IMR-90 (cell line): ENCODE results near the gene TIAM2. TPM values are rescaled to one million over a fixed set of nuclear protein-coding genes. Genes with fewer than 3 reads are reported as not detected.

Source experiments
- ATAC-seq: fragments of 200-7000 bp; cut with Tn5 transposase; 2 replicates; pipeline ENCODE4 v1.9.1; 2020; ENCODE audit warnings: low read depth, mild to moderate bottlenecking, moderate library complexity
- BruUV-seq: library from RNA; stranded (reverse); fragments of 400-500 nt; replicated peaks from 2 replicates; lab custom pipeline; 2021; lab: Mats Ljungman, UMichigan
- CTCF ChIA-PET: fragments of 300-600 bp; formaldehyde crosslinking; extraction: SDS; loops from one replicate; lab custom pipeline; 2021; ENCODE audit warnings: antibody characterized with exemption; lab: Yijun Ruan, JAX
- POLR2A ChIA-PET: fragments of 300-600 bp; sonication (Branson Sonifier 250); formaldehyde crosslinking; loops from one replicate; lab custom pipeline; 2022; ENCODE audit warnings: antibody characterized with exemption; ENCODE audit not compliant: unreplicated experiment; lab: Charles Lee
- DNase-seq: peaks from one replicate; pipeline ENCODE4 v3.0.0; 2013
- H2AFZ ChIP-seq: replicated peaks from 2 replicates; pipeline ENCODE3; 2013; ENCODE audit warnings: low read length, mild to moderate bottlenecking; ENCODE audit not compliant: poor library complexity
- H2AK5ac ChIP-seq: 2 replicates; pipeline ENCODE4 v1.6.1; 2013; ENCODE audit warnings: low read depth, low read length, inconsistent platforms
- H2AK9ac ChIP-seq: replicated peaks from 2 replicates; pipeline ENCODE3; 2013; ENCODE audit warnings: mild to moderate bottlenecking, low read depth, low read length, moderate library complexity; ENCODE audit not compliant: poor library complexity
- H2BK120ac ChIP-seq: 2 replicates; pipeline ENCODE4 v1.6.1; 2013; ENCODE audit warnings: low read depth, low read length, inconsistent platforms
- H2BK15ac ChIP-seq: 3 replicates; pipeline ENCODE4 v1.6.1; 2013; ENCODE audit warnings: low read depth, low read length, inconsistent platforms
- H2BK20ac ChIP-seq: 2 replicates; pipeline ENCODE4 v1.6.1; 2013; ENCODE audit warnings: low read depth, mild to moderate bottlenecking, inconsistent platforms, low read length, moderate library complexity
- H2BK5ac ChIP-seq: 2 replicates; pipeline ENCODE4 v1.6.1; 2013; ENCODE audit warnings: mild to moderate bottlenecking, low read depth, low read length, inconsistent platforms; ENCODE audit not compliant: poor library complexity, severe bottlenecking
- H3K14ac ChIP-seq: replicated peaks from 2 replicates; pipeline ENCODE4 v1.6.1; 2013; ENCODE audit warnings: low read depth, low read length, inconsistent platforms
- H3K18ac ChIP-seq: 2 replicates; pipeline ENCODE4 v1.6.1; 2013; ENCODE audit warnings: low read depth, low read length, control low read depth
- H3K23ac ChIP-seq: 2 replicates; pipeline ENCODE4 v1.6.1; 2013; ENCODE audit warnings: low read depth, low read length, inconsistent platforms
- H3K27ac ChIP-seq: 2 replicates; pipeline ENCODE4 v1.5.1; 2013; ENCODE audit warnings: mild to moderate bottlenecking, control low read depth, low read length; ENCODE audit not compliant: insufficient read depth
- H3K27me3 ChIP-seq: 2 replicates; pipeline ENCODE4 v1.6.1; 2013; ENCODE audit warnings: low read length; ENCODE audit not compliant: control insufficient read depth, insufficient read depth
- H3K36me3 ChIP-seq: 2 replicates; pipeline ENCODE4 v1.6.1; 2013; ENCODE audit warnings: low read length, mixed read lengths; ENCODE audit not compliant: control insufficient read depth, insufficient read depth
- H3K4ac ChIP-seq: 2 replicates; pipeline ENCODE4 v1.6.1; 2013; ENCODE audit warnings: low read depth, low read length, inconsistent platforms
- H3K4me1 ChIP-seq: 2 replicates; pipeline ENCODE4 v1.6.1; 2013; ENCODE audit warnings: low read length, mixed read lengths; ENCODE audit not compliant: control insufficient read depth, insufficient read depth
- H3K4me2 ChIP-seq: 2 replicates; pipeline ENCODE4 v1.6.1; 2013; ENCODE audit warnings: low read depth, mild to moderate bottlenecking, control low read depth, low read length, moderate library complexity
- H3K4me3 ChIP-seq: 2 replicates; pipeline ENCODE4 v1.5.1; 2013; ENCODE audit warnings: low read depth, mild to moderate bottlenecking, control low read depth, low read length, moderate library complexity; ENCODE audit not compliant: insufficient read depth
- H3K56ac ChIP-seq: 2 replicates; pipeline ENCODE4 v1.6.1; 2013; ENCODE audit warnings: low read length, inconsistent platforms; ENCODE audit not compliant: insufficient read depth; ENCODE audit errors: extremely low read depth
- H3K79me1 ChIP-seq, 2 experiments: 2 replicates each; pipeline ENCODE4 v1.6.1; 2013; ENCODE audit warnings: low read length in 2 of 2, inconsistent platforms in 1 of 2, low read depth in 1 of 2
- H3K9ac ChIP-seq: 2 replicates; pipeline ENCODE4 v1.6.1; 2013; ENCODE audit warnings: low read depth, low read length, control low read depth
- H3K9me1 ChIP-seq: 2 replicates; pipeline ENCODE4 v1.6.1; 2013; ENCODE audit warnings: low read length, inconsistent platforms; ENCODE audit not compliant: insufficient read depth
- H3K9me3 ChIP-seq: 2 replicates; pipeline ENCODE4 v1.6.1; 2013; ENCODE audit warnings: low read length; ENCODE audit not compliant: control insufficient read depth, insufficient read depth
- H4K20me1 ChIP-seq: 2 replicates; pipeline ENCODE4 v1.6.1; 2013; ENCODE audit warnings: low read length, inconsistent platforms; ENCODE audit not compliant: insufficient read depth
- H4K5ac ChIP-seq: 2 replicates; pipeline ENCODE4 v1.6.1; 2013; ENCODE audit warnings: mild to moderate bottlenecking, low read depth, low read length, control low read depth
- H4K8ac ChIP-seq, 2 experiments: 2 replicates each; pipeline ENCODE4 v1.6.1; 2013; ENCODE audit warnings: low read depth in 2 of 2, low read length in 2 of 2, control low read depth in 1 of 2, inconsistent platforms in 1 of 2
- H4K91ac ChIP-seq: 2 replicates; pipeline ENCODE4 v1.6.1; 2013; ENCODE audit warnings: low read depth, low read length, inconsistent platforms; ENCODE audit not compliant: insufficient read depth
- CEBPB ChIP-seq: IDR thresholded peaks from 2 replicates; pipeline ENCODE4 v1.6.1; 2012; ENCODE audit warnings: low read depth, low read length, improper control_type of control experiment
- MAFK ChIP-seq: IDR thresholded peaks from 2 replicates; pipeline ENCODE4 v1.6.1; 2012; ENCODE audit warnings: low read depth, low read length, improper control_type of control experiment
- WGBS, 2 experiments: methylation state at CpG; one replicate each; pipeline versions ENCODE4 v1.1.5 to v1.1.7; 2013; ENCODE audit warnings: missing lambda C conversion rate in 2 of 2; ENCODE audit not compliant: insufficient read length in 1 of 2; ENCODE audit errors: extremely low coverage in 2 of 2; 5-methylcytosine and 5-hydroxymethylcytosine counted together
- dilution Hi-C: fragments of 300-500 bp; cut with HindIII; formaldehyde crosslinking; loops from one replicate; pipeline ENCODE4 v1.14.3; 2018; ENCODE audit warnings: low sequenced_read_pairs; ENCODE audit not compliant: unreplicated experiment
- in situ Hi-C: fragments of 300-500 bp; cut with MboI; formaldehyde crosslinking; loops from 3 replicates; pipeline ENCODE4 v1.14.3; 2019; ENCODE audit warnings: low sequenced_read_pairs, inconsistent platforms, mixed read lengths
- intact Hi-C: fragments of 100-400 bp; cut with micrococcal nuclease; formaldehyde crosslinking; loops from 2 replicates; pipeline ENCODE4 v1.10.0; 2022
- polyA plus RNA-seq, 3 experiments: library from polyadenylated mRNA; depleted of rRNA; stranded (reverse); fragments of >200 nt; gene quantifications; 2 replicates each; pipeline ENCODE4 v1.2.3, GENCODE V29; 2012; ENCODE audit warnings: low replicate concordance in 1 of 3
- total RNA-seq: library from RNA; depleted of rRNA; stranded (reverse); fragments of >200 nt; gene quantifications from 2 replicates; pipeline ENCODE4 v1.2.3, GENCODE V29; 2012

Gene TIAM2
- total and polyA plus RNA-seq, 2 of the 4 experiments (the other 2 are of a cell fraction) = 3.1 to 4.7 TPM

GRCh38 chr6:155256122-155256795 lies 261.1 kb downstream of the TIAM2 start:
- Histone ChIP-seq H2BK15ac (0 out of 3 replicates have a peak overlapping the region, but pooled peaks have one; percentile 9), H3K4me2 (peak overlapping the region; percentile 38; the same call in 1 of the 2 replicates), H3K4me3 (no peak overlapping the region), H3K27me3 (no peaks in the 10 kb centered on the region), H3K79me1 (peaks cover 4 to 10% of the 10 kb centered on the region in 2 experiments; a peak in 2 of 4 replicates), H3K23ac (no peak overlapping the region), H4K20me1 (no peaks in the 10 kb centered on the region), H2AK9ac (no peak overlapping the region), H2BK20ac (no peak overlapping the region), H3K27ac (peak overlapping the region; percentile 51; the same call in 1 of the 2 replicates), H2AK5ac (peak overlapping the region; percentile 0; the same call in 1 of the 2 replicates), H2BK120ac (no peak overlapping the region), H3K9me1 (peaks cover 11% of the 10 kb centered on the region), H3K18ac (peak overlapping the region; percentile 63), H3K56ac (no peak overlapping the region), H3K9ac (no peak overlapping the region), H3K14ac (no peak overlapping the region), H2BK5ac (peak overlapping the region; percentile 13), H4K91ac (no peak overlapping the region), H3K4ac (no peak overlapping the region), H3K4me1 (peaks cover 10% of the 10 kb centered on the region), H4K8ac (no peak overlapping the region), H3K36me3 (peaks cover 31% of the 10 kb centered on the region), H2AFZ (no peak overlapping the region), H4K5ac (peak overlapping the region; percentile 19; the same call in 1 of the 2 replicates), H3K9me3 (no peaks in the 10 kb centered on the region)
- in situ Hi-C loops = no loop called here
- dilution Hi-C loops = no loop called here
- intact Hi-C loops = no loop called here
- POLR2A ChIA-PET = no interaction called here
- ATAC-seq (peak; percentile 79), DNase-seq (peak; percentile 27)
- WGBS, 2 experiments = 94% methylated on average over 7 of the region's 13 CpGs; no CpG with 5 or more reads in 1 of the 2 experiments
- TF ChIP-seq CEBPB (peak; percentile 30; the same call in 1 of the 2 replicates), MAFK (no peak)
- BruUV-seq = no TSS peak
- CTCF ChIA-PET = no interaction called here
